T-helper 2 cell treated with Interferon-gamma antibody and Interleukin-4, amounts not matched to agents 5 μg/mL and 100 μg/mL, for 36 hours (primary cell): ENCODE data around the gene FOXJ1.
A peak's percentile ranks its signal among the peaks of the same experiment; 100 is the strongest.

Source experiments
- DNase-seq: peaks from one replicate; pipeline ENCODE4 v3.0.0; 2021; ENCODE audit warnings: low spot score
- H3K27ac Mint-ChIP-seq: one replicate; pipeline ENCODE4 v1.8.0; 2021; ENCODE audit warnings: mild to moderate bottlenecking, mixed read lengths
- H3K27me3 Mint-ChIP-seq: one replicate; pipeline ENCODE4 v1.8.0; 2021; ENCODE audit warnings: low read depth, mixed read lengths
- H3K36me3 Mint-ChIP-seq: one replicate; pipeline ENCODE4 v1.8.0; 2021; ENCODE audit warnings: low read depth, mixed read lengths
- H3K4me1 Mint-ChIP-seq: one replicate; pipeline ENCODE4 v1.8.0; 2021; ENCODE audit warnings: low read depth, mixed read lengths
- H3K4me3 Mint-ChIP-seq: one replicate; pipeline ENCODE4 v1.8.0; 2022; ENCODE audit warnings: mild to moderate bottlenecking, moderate library complexity, mixed read lengths
- H3K9me3 Mint-ChIP-seq: one replicate; pipeline ENCODE4 v1.8.0; 2021; ENCODE audit warnings: mixed read lengths

The FOXJ1 gene

DNA sequence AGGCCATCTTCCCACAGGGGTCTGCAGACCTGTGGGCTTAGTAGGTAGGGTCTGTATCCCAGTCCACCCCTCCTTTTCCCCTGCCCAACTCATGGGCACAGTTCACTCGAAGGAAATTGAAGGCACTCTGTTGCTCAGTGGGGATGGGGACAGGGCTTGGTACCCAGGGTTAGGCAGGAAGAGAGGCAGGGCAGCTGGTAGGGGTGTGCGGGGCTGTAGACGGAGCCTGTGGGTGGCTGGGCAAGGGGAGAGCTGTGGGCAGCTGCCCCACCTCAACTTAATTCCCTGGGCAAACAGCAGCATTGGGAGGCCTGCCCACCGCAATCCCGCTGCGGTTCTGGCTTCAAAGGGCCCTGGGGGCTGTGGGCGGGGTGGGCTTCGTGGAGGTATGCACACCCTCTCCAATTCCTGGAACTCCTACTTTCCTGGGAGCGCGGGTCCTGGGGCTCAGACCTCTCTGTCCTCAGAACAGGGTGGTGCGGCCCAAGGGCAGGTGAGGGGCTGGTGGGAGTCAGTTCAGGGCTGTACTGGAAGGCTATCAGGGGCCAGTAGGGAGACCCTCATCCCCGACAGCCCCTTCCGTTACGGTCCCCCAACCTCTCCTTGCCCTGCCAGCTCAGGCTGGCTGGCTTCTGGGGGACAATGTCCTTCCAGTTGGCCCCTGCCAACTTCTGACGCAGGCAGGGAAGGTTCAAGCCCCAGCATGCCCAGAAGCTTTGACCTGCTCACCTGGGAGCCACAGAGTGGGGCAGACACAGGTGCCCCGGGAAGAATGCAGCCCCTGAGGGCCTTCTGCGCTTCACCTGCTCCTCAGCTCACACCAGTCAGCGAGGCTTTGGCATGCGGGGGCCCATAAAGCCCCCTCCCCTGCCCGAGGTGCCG, 9.1 kb downstream of the FOXJ1 start:
- Mint-ChIP-seq H3K27me3 (no peaks in the 10 kb centered on the region), H3K9me3 (no peaks in the 10 kb centered on the region), H3K27ac (no peak overlapping the region), H3K4me3 (no peak overlapping the region), H3K36me3 (no peaks in the 10 kb centered on the region), H3K4me1 (peaks cover 12% of the 10 kb centered on the region)
- no peak for DNase-seq

DNA sequence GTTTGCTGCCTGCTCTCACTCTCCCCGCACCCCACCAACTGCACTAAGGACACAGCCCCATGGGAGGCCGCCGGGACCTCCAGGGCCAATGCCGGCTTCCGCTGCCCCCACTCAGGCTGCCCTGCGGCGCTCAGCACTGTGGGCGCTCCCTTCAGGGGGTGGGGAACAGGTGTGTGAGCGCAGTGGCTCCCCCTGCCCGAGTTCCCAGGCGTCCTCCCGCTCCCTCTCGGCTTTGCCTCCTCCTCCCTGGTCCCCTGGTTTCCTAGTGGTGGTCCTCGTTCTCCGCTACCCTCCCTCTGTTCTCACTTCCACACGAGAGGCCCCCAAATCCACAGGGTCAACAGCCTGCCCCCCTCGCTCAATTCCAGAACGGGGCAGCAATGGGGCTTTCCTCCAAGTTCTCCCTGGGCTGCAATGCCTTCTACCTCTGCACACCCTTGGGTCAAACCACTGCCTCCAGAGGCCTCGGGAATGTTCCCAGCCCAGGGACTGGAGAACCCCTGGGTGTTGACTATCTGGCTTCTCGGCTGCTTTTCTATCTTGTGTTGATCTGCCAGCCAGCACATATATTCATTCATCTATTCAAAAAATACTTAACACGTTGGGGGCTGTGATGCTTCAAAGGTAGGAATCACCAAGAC, 9.9 kb downstream of the FOXJ1 start:
- no peaks in the 10 kb centered on the region for H3K27me3 Mint-ChIP-seq
- peaks cover 18% of the 10 kb centered on the region for H3K4me1 Mint-ChIP-seq
- H3K9me3 Mint-ChIP-seq, result no peaks in the 10 kb centered on the region
- H3K36me3 Mint-ChIP-seq, result no peaks in the 10 kb centered on the region
- H3K4me3 Mint-ChIP-seq, result no peak overlapping the region
- H3K27ac Mint-ChIP-seq, result no peak overlapping the region
- DNase-seq, result no peak

DNA sequence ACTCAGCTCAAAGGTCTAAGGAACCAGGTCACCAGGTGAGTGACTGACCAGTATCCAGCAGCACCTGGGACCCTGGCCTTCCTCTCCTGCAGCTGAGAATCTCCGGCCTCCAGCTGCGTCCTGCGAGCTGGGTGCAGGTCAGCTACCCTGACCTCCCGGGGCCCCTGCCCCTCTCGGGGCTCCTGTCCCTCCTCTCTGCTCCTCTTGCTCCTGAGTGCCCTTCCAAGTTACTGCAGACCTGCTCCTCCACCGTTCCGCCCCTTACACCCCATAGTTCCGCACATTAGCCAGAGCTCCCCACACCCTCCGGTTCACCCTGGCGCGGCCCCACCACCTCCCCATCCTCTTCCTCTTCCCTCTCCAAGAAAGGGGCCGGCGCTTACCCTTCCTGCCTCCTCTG, 10.6 kb downstream of the FOXJ1 start:
- Mint-ChIP-seq H3K36me3 (no peaks in the 10 kb centered on the region), H3K27ac (no peak overlapping the region), H3K9me3 (no peaks in the 10 kb centered on the region), H3K27me3 (no peaks in the 10 kb centered on the region), H3K4me1 (peaks cover 18% of the 10 kb centered on the region), H3K4me3 (no peak overlapping the region)
- DNase-seq, result no peak

DNA sequence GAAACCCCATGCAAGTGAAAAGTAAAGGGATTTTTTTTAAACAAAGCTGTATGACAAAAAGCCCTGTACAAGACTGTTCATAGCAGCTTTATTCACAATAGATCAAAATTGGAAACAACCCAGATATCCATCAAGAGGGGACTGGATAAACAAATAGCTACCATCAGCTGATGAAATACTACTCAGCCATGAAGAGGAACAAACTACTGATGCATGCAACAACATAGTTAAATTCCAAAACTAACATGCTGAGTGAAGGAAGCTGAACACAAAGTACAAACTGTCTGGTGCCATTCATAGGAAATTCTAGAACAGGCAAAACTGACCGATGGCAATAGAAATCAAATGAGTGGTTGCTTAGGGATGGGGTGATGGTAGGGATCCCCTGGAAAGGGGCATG, 15.1 kb downstream of the FOXJ1 start:
- Mint-ChIP-seq H3K9me3 (no peaks in the 10 kb centered on the region), H3K36me3 (no peaks in the 10 kb centered on the region), H3K4me1 (peaks cover 16% of the 10 kb centered on the region), H3K27me3 (no peaks in the 10 kb centered on the region), H3K4me3 (no peak overlapping the region), H3K27ac (no peak overlapping the region)
- no peak for DNase-seq

DNA sequence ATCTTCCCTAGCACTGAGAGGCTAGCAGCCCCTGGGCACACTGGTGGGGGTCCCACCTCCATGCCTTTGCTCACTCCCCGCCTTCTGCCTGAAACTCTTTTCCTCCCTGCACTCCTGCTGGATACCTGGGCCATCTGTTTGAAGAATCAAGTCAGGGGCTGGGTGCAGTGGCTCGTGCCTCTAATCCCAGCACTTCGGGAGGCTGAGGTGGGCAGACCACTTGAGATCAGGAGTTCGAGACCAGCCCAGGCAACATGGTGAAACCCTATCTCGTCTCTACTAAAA, 15.7 kb downstream of the FOXJ1 start:
- no peaks in the 10 kb centered on the region for H3K27me3 Mint-ChIP-seq
- no peaks in the 10 kb centered on the region for H3K36me3 Mint-ChIP-seq
- no peaks in the 10 kb centered on the region for H3K9me3 Mint-ChIP-seq
- H3K4me1 Mint-ChIP-seq, result peaks cover 19% of the 10 kb centered on the region
- no peak overlapping the region for H3K27ac Mint-ChIP-seq
- no peak overlapping the region for H3K4me3 Mint-ChIP-seq
- no peak for DNase-seq

DNA sequence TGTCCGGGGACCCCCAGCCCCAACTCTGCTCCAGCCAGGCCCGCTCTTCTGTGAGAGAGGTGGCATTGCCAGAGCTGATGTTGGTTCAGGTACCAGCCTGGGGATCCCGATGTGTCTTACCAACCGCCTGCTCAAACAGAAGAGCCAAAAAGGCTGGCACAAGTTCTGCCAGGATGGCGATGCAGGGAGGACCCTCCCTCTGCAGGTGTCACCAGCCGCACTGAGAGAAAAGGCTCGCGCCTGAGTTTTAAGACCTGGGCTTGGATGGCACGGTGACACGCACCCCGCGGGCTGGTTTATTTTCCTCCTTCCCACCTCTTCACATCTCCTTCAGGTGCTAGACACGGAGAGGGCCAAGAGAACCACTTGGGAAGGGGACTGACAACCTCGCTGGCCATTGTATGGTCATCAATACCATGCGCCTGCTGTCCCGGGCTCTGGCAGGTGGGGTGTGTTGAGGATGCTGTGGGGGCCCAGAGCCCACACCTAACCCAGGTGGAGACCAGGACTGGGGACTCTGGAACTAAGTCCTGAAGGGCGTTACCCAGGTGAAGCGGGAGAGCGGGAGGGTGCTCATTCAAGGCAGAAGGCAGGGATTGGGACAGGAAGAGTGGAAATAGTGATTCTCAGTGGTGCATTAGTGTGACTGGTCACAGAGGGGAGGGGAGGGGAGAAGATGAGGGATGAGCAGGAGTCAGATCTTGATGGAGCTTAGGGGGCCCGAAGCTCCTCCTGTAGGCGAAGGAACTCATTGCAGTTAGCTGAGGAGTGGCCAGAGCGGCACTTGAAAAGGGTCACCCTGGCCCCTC, 16.3 kb downstream of the FOXJ1 start:
- peaks cover 19% of the 10 kb centered on the region for H3K4me1 Mint-ChIP-seq
- no peaks in the 10 kb centered on the region for H3K9me3 Mint-ChIP-seq
- no peak for DNase-seq
- H3K4me3 Mint-ChIP-seq, result no peak overlapping the region
- H3K36me3 Mint-ChIP-seq, result no peaks in the 10 kb centered on the region
- H3K27me3 Mint-ChIP-seq, result no peaks in the 10 kb centered on the region
- H3K27ac Mint-ChIP-seq, result no peak overlapping the region

DNA sequence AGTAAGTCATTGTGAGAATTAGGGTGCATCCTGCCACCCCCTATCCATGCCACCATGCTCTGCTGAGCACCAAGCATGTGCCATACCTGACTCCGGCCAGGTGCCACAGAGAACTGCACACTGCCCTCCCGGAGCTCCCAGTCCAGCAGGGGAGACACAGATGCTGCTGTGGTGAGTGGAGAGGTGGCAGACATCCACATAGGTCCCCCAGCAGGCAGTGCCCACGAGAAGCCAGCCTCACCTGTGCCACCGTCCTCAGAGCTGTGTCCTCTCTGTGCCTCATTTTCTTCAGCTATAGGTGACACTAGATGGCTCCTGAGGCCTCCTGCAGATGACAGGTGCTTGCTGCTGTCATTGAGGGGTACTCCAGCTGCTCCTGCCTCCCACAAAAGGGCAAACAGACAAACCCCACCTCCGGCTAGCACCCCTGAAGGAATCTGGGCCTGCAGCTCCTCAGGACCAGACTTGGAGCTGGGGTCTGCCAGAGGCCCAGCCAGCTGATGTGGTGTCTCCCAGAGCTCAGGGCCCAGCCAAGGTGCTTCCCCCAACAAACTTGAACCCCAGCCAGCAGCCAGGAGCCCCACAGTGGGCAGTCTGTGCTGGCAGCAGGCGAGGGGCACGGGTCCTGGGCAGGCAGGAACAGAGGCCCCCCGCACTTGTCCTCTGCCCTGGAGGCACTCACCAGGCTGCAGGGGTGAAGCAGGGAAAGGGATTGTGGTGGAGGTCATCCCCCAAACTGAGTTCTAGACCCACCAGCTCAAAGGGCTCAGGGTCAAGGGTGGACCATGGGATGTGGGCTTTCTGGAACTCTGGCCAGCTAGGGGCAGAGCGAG, 17.1 kb downstream of the FOXJ1 start:
- Mint-ChIP-seq H3K9me3 (no peaks in the 10 kb centered on the region), H3K27ac (no peak overlapping the region), H3K27me3 (no peaks in the 10 kb centered on the region), H3K4me3 (no peak overlapping the region), H3K4me1 (peaks cover 19% of the 10 kb centered on the region), H3K36me3 (no peaks in the 10 kb centered on the region)
- DNase-seq, result no peak

DNA sequence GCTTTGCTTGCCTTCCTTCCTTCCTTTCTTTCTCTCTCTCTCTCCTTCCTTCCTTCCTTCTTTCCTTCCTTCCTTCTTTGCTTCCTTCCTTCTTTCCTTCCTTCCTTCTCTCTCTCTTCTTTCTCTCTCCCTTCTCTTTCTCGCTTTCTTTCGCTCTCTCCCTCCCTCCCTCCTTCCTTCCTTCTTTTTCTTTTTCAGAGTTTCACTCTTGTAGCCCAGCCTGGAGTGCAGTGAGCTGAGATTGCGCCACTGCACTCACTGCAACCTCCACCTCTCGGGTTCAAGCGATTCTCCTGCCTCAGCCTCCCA, 17.9 kb downstream of the FOXJ1 start:
- Mint-ChIP-seq H3K4me1 (peaks cover 19% of the 10 kb centered on the region), H3K27ac (peak overlapping the region; percentile 77), H3K9me3 (no peaks in the 10 kb centered on the region), H3K36me3 (no peaks in the 10 kb centered on the region), H3K27me3 (no peaks in the 10 kb centered on the region), H3K4me3 (peak overlapping the region; percentile 9)
- no peak for DNase-seq

DNA sequence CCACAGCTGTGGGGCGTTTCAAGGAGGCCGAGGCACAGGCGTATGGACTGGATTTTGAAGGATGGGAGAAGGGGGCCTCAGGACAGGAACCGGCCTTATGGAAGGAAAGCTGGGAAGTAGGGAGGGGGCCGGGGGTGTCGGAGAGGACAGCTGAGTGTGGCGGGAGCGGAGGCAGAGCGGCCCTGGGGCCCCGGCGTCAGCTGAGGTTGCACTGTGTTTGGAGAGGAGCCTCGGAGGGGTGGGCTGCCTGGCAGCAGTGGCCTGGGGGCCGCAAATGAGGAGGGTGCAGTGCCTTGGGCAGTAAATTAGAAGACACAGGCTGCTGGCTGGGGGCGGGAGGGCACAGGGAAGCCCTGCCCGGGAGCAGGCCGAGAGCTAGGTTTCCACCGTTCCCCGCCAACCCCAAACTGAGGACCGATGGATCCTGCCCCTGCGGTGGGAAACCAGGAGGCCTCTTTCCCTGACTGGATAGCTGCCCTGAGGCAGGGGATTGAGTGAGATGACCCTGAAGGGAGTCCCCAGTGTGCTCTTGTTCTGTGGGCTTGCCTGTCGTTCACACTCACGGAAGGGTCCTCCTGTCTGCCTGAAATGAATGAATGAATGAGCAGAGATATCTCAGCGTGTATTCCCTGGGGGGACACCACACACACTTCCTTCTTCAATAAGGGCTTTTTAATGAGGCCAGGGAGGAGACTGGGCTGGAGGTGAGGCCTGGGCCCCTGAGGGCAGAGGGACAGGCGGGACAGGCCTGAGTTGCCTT, 18.4 kb downstream of the FOXJ1 start:
- DNase-seq, result no peak
- peaks cover 19% of the 10 kb centered on the region for H3K4me1 Mint-ChIP-seq
- H3K27ac Mint-ChIP-seq, result peak overlapping the region; percentile 77
- H3K27me3 Mint-ChIP-seq, result no peaks in the 10 kb centered on the region
- H3K36me3 Mint-ChIP-seq, result no peaks in the 10 kb centered on the region
- no peaks in the 10 kb centered on the region for H3K9me3 Mint-ChIP-seq
- peak overlapping the region; percentile 34 for H3K4me3 Mint-ChIP-seq

DNA sequence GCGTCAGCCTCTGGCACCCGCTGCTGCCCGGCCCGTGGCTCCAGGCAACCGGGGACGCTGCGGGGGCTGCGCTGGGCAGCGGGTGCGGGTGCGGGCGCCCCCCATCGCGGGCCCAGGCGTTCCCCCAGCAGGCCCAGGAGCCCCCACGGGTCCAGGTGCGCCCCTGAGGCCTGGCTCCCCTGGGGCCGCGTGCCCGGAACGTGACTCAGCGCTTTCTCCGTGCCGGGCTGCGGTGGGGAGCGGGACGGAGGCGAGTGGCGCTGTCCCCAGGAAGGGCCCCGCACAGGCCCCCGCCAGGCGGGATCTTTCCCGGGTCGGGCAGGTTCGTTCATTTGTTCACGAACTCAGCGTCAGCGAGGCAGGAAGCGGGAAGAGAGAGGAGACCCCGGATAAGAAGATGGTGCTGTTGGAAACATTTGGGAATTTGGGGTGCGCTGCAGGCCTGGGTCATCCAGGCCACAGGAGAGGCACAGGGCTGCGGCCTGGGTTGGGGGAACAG, 19.1 kb downstream of the FOXJ1 start:
- Mint-ChIP-seq H3K4me1 (peaks cover 15% of the 10 kb centered on the region), H3K9me3 (no peaks in the 10 kb centered on the region), H3K27ac (peak overlapping the region; percentile 67), H3K4me3 (peak overlapping the region; percentile 34), H3K27me3 (no peaks in the 10 kb centered on the region), H3K36me3 (no peaks in the 10 kb centered on the region)
- no peak for DNase-seq

DNA sequence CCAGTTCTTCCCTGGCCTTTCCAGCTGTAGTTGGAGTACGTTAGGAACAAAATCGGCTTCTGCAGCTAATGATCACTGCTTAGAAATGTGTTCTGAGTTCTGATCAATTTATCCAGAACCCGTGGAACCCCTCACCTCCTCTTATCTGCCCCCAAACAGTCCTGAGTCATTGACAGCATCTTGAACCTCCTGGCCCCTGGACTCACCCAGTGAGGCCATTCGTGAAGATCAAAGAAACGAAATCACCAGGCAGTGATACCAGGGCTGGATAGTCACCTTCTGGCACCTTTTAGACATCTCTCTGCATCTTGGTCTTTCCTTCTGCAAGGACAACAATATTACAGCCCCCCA, 20.4 kb downstream of the FOXJ1 start:
- Mint-ChIP-seq H3K36me3 (no peaks in the 10 kb centered on the region), H3K27ac (peak overlapping the region; percentile 47), H3K9me3 (no peaks in the 10 kb centered on the region), H3K4me3 (no peak overlapping the region), H3K27me3 (no peaks in the 10 kb centered on the region), H3K4me1 (peaks cover 9% of the 10 kb centered on the region)
- no peak for DNase-seq

DNA sequence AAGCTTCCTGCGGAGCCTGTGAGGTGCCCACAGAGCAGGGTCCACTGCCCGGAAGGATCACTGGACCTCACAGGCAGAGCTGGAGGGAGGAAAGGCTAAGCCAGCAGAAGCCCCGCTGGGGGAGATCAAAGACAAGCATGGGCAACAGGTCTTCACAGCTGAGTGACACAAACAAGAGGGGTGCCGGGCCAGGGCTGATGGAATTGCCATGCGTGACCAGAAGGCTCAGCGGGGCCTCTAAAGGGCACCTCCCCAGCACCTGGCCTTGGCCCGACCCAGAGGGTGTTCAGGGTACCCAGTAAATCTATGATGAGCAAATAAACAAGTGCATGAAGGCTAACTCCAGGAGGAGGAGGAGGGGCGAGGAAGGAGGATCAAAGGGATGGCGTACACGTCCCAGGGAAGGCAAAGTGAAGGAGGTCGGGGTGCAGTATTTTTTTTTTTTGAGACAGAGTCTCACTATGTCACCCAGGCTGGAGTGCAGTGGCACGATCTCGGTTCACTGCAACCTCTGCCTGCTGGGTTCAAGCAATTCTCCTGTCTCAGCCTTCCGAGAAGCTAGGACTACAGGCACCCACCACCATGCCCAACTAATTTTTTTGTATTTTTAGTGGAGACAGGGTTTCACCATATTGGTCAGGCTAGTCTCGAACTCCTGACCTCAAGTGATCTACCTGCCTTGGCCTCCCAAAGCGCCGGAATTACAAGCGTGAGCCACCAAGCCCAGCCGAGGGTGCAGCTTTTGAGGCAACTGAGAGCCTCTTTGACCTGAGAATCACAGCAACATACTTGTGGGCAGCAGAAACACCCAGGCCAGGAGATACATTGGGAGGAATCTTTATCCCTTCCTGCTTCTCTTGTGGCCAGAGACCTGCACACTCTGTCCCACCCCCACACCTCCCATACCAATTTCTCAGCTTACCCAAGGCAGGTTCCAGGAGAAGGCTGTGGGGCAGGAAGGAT, 21.4 kb downstream of the FOXJ1 start:
- no peak for DNase-seq
- no peak overlapping the region for H3K27ac Mint-ChIP-seq
- no peaks in the 10 kb centered on the region for H3K27me3 Mint-ChIP-seq
- no peak overlapping the region for H3K4me3 Mint-ChIP-seq
- H3K4me1 Mint-ChIP-seq, result peaks cover 9% of the 10 kb centered on the region
- H3K9me3 Mint-ChIP-seq, result no peaks in the 10 kb centered on the region
- H3K36me3 Mint-ChIP-seq, result no peaks in the 10 kb centered on the region
